GM11168 (cell line): ENCODE data around the gene MEOX2.

ENCODE experiments used
- in situ Hi-C: fragments of 300-500 bp; cut with MboI; formaldehyde crosslinking; loops from one replicate; pipeline ENCODE4 v1.12.0; 2022; ENCODE audit warnings: low sequenced_read_pairs; ENCODE audit not compliant: unreplicated experiment

Gene MEOX2

GRCh38 chr7:15620491-15621185, 65.8 kb downstream of the MEOX2 start:
- in situ Hi-C loops, result no loop called here

DNA sequence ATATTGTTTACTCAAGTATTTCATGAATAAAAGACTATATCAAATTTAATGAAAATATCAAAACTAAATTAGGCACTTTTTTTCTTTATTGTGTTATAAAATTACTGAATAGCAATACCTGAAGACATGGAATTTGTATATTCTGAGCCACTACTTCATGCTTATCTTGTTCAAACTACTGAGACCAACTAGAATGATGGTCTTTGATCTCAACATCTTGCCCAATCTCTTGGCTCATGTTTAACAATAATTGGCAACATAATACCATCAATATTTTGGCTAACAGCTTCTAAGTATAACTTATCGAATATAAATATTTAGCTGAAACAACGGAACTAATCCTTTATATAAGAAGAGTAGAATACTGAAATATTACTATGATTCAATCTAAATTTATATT, 68.2 kb downstream of the MEOX2 start:
- in situ Hi-C loops, result no loop called here

GRCh38 chr7:15612205-15612604, 74.3 kb downstream of the MEOX2 start:
- in situ Hi-C loops, result no loop called here

DNA sequence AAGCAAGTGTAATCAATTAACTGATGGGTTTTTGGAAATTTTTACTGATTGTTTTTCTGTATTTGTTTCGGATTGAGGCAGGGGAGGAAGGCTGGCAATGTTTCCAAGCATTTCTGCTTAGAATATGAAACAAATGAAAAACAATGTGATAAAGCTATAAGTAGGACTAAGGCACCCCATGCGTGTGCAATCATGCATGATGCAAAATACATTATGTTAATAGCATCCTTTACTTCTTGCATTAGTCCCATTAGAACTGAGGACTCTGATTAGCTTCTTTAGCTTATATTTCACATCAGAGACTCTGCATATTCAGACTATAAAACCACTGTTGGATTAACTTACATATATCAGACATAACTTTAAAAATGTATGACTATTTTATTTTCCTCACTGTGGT, 76.0 kb downstream of the MEOX2 start:
- in situ Hi-C loops, result no loop called here

GRCh38 chr7:15609287-15609686, 77.2 kb downstream of the MEOX2 start:
- in situ Hi-C loops, result no loop called here

- in situ Hi-C loops, result no loop called here
These were observed 78.8 kb downstream of the MEOX2 start for GRCh38 chr7:15607529-15608210.

- in situ Hi-C loops, result no loop called here
These were observed 79.9 kb downstream of the MEOX2 start for GRCh38 chr7:15606561-15606960.

DNA sequence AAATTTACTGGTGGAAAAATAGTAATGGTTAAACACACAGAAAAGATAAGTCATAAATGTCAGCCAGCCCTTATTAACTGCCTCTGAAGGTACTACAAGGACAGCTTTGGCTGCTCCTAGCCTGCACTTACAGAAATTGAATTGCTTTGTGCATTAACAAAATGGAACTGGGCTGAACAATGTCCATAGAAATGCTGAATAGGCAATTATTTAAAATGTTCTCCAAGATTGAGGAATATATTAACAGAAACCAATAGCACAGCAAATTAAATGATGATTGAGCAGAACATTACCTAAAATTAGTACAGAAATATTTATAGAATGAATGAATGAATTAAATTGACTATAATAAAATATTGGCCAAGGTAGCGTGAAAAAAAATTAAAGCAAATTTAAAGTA, 82.3 kb downstream of the MEOX2 start:
- in situ Hi-C loops, result no loop called here

- in situ Hi-C loops, result no loop called here
These were observed 83.4 kb downstream of the MEOX2 start for GRCh38 chr7:15603124-15603523.

DNA sequence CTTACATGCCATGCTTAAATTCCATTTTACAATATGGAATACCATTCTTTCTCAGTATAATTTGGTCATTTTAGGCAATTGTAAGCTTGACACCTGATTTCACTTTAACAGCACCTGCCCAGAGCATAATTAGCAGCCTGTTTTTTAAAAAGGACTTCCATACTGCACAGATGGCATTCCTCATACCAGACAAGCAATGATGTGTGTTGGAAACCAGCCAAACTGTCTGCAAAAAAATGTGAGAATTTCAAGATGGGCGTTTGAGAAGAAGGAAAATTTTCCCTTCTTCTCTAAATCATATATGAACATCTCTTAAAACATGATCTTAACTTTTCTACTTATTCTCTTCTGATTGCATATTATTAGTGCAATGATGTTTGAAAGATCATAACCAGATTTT, 84.2 kb downstream of the MEOX2 start:
- in situ Hi-C loops, result no loop called here

- in situ Hi-C loops, result no loop called here
These were observed 85.3 kb downstream of the MEOX2 start for GRCh38 chr7:15601175-15601574.

DNA sequence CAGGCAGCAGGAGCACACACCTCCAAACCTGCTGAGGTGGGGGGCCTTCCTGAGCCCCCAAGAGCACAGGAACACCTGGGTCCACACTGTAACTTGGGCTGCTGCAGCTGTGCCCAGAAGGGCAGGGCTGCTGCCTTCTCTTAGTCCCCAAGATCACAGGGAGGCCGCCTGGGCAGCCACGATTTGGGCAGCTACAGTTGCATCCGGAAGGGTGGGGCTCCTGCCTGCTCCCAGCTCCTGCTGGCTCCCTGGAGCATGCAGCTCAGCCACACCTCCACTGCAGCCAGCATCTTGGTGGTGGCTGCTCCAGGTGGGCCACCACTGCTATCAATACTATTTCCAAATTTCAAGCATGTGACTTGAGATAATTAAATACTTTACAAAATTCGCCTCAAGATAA, 86.2 kb downstream of the MEOX2 start:
- in situ Hi-C loops, result no loop called here

- in situ Hi-C loops, result no loop called here
These were observed 92.0 kb downstream of the MEOX2 start for GRCh38 chr7:15594461-15594860.

GRCh38 chr7:15593382-15593781, 93.1 kb downstream of the MEOX2 start:
- in situ Hi-C loops, result no loop called here

GRCh38 chr7:15586266-15586665, 100.2 kb downstream of the MEOX2 start:
- in situ Hi-C loops, result no loop called here

DNA sequence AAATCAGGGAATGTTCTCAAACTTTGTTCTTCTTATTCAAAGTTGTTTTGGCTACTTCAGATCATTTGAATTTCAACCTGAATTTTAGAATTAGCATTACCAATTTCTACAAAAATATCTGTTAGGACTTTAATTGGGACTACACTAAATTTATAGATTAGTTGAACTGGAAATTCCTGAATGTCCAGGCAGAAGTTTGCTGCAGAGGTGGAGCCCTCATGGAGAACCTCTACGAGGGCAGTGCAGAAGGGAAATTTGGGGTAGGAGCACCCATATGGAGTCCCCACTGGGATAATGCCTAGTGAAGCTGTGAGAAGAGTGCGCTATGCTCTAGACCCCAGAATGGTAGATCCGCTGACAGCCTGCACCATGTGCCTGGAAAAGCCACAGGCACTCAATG, 101.9 kb downstream of the MEOX2 start:
- in situ Hi-C loops, result no loop called here

- in situ Hi-C loops, result no loop called here
These were observed 103.7 kb downstream of the MEOX2 start for GRCh38 chr7:15582773-15583172.

GRCh38 chr7:15581352-15581951, 105.0 kb downstream of the MEOX2 start:
- in situ Hi-C loops, result no loop called here

DNA sequence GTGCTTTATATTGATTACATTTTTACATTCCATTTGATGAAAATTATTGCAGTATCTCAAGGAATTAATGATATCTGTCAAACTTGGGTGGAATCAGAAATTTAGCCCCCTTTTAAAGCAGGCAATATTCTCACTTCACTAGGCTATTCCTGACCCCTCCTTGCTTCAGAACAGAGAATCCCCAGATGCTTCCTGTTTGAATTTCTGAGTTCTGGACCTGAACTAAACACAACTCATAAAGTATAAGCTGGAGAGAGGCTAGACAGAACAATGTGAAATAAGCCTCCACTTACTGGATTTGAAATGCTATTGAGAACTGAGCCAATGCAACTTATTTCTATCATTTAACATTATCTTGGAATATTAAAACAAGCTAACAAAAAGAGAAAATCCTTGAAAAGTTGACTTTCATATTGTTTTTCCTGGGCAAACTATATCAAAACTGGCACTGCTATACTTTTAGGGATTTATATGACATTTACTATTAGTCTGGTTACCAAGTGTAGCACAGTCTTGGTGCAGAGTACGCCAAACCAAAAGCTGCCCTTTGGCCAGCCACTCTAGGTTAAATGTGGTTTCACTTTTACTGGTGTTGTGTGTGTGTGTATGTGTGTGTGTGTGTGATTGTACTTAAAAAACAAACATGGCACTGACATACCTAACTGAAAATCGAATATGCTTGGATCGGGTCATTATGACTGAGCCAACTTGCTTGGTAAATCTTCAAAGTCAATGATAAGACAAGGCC, 105.7 kb downstream of the MEOX2 start:
- in situ Hi-C loops, result no loop called here

GRCh38 chr7:15577600-15577999, 108.9 kb downstream of the MEOX2 start:
- in situ Hi-C loops, result no loop called here

GRCh38 chr7:15571301-15571878, 115.1 kb downstream of the MEOX2 start:
- in situ Hi-C loops, result no loop called here
